DMS153 treated with DMSO at 0.1 percent for 48 hours (cell line): ENCODE results near the gene CREB5.

Experiments
- DNase-seq: peaks from one replicate; lab custom pipeline; 2025; ENCODE audit not compliant: unreplicated experiment; lab: John Stamatoyannopoulos, UW

Gene CREB5

GRCh38 chr7:28729727-28730126 lies 317.4 kb downstream of the CREB5 start:
- DNase-seq, result no peak

GRCh38 chr7:28731092-28731658 lies 318.9 kb downstream of the CREB5 start:
- no peak for DNase-seq

GRCh38 chr7:28732071-28732869 lies 320.0 kb downstream of the CREB5 start:
- peak; percentile 27 for DNase-seq

GRCh38 chr7:28733035-28733434 lies 320.7 kb downstream of the CREB5 start:
- DNase-seq, result no peak

- DNase-seq, result no peak
Observed at GRCh38 chr7:28738412-28738811, 326.1 kb downstream of the CREB5 start.

- no peak for DNase-seq
Observed at GRCh38 chr7:28739128-28739527, 326.8 kb downstream of the CREB5 start.

- peak; percentile 65 for DNase-seq
Observed at GRCh38 chr7:28739826-28740225, 327.5 kb downstream of the CREB5 start.

- DNase-seq, result no peak
Observed at GRCh38 chr7:28744951-28745350, 332.6 kb downstream of the CREB5 start.

- DNase-seq, result no peak
Observed at GRCh38 chr7:28745351-28745750, 333.0 kb downstream of the CREB5 start.

- no peak for DNase-seq
Observed at GRCh38 chr7:28747404-28747803, 335.1 kb downstream of the CREB5 start.

- no peak for DNase-seq
Observed at GRCh38 chr7:28747854-28748253, 335.5 kb downstream of the CREB5 start.

- DNase-seq, result no peak
Observed at GRCh38 chr7:28748346-28748745, 336.0 kb downstream of the CREB5 start.

GRCh38 chr7:28748933-28749584 lies 336.7 kb downstream of the CREB5 start:
- DNase-seq, result no peak

GRCh38 chr7:28749638-28750037 lies 337.3 kb downstream of the CREB5 start:
- DNase-seq, result no peak

GRCh38 chr7:28750981-28751380 lies 338.7 kb downstream of the CREB5 start:
- no peak for DNase-seq

- DNase-seq, result no peak
Observed at GRCh38 chr7:28753613-28754012, 341.3 kb downstream of the CREB5 start.

- no peak for DNase-seq
Observed at GRCh38 chr7:28754027-28754426, 341.7 kb downstream of the CREB5 start.

GRCh38 chr7:28754447-28754846 lies 342.1 kb downstream of the CREB5 start:
- DNase-seq, result no peak

- DNase-seq, result no peak
Observed at GRCh38 chr7:28755255-28755654, 342.9 kb downstream of the CREB5 start.

- no peak for DNase-seq
Observed at GRCh38 chr7:28758186-28758585, 345.9 kb downstream of the CREB5 start.

- no peak for DNase-seq
Observed at GRCh38 chr7:28759475-28759971, 347.2 kb downstream of the CREB5 start.

GRCh38 chr7:28761505-28761904 lies 349.2 kb downstream of the CREB5 start:
- no peak for DNase-seq
